HG02571 (cell line): ENCODE results near the gene NFX1.
A peak's percentile ranks its signal among the peaks of the same experiment; 100 is the strongest.

ENCODE experiments used
- ATAC-seq: cut with Tn5 transposase; IDR thresholded peaks from one replicate; pipeline ENCODE4 v1.9.1; 2021; ENCODE audit warnings: mild to moderate bottlenecking, moderate library complexity; ENCODE audit not compliant: unreplicated experiment

The NFX1 gene

DNA sequence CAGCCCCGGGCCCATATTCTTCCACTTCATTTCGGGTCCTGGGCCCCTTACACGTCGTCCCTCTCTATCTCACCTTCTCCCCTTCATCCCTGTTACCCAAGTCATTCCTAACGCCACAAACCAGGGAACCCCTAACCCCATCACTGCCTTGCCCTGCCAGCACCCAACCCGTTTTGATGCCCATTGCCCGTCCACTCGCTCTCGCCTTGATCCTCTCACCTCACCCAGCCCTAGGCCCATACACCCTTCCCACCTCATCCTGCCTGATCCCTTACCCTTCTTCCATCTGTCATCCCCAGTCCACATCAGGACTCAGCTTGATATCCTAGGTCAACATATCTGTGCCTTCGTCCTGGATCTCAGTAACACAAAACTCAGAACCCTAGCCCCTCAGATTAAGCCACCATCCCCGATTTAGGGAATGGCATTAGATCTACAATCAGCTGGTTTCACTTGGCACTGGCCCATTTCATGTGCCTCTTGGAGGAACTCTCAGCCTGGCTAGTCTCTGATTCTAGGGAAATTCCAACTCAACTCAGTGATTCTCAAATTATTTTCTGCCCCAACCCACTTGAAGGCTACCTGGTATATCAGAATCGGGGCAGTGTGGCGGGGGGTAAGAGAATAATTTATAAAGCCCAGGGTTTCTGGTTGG, 25.0 kb upstream of the NFX1 start:
- ATAC-seq: no peak

DNA sequence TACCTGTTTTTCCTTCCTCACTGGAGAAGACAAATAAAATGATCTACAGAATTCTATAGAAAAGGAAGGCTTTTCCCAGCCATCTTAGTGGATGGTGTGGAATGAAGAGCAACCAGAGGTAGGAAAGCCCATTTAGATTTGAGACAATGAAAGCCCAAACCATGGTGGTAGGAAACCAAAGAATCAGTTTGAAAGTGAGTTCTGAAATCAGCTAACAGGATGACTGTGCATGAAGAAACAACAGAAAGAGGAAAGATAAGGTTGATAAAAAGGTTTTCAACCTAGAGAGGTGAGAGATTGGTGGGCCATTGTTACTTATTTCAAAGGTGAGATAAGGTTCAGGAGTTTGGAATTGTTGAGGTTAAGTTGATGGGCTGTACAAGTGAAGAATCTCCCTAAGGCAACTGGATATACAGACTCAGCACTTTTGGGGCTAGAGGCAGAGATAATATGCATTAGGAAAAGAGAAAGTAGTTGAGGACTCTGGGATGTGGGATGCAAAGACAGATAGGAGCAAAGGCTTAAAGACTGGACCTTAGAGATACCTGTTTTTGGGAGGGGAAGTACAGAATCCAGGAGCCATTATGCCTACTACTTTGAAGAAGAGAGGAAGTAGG, 23.1 kb upstream of the NFX1 start:
- no peak for ATAC-seq

DNA sequence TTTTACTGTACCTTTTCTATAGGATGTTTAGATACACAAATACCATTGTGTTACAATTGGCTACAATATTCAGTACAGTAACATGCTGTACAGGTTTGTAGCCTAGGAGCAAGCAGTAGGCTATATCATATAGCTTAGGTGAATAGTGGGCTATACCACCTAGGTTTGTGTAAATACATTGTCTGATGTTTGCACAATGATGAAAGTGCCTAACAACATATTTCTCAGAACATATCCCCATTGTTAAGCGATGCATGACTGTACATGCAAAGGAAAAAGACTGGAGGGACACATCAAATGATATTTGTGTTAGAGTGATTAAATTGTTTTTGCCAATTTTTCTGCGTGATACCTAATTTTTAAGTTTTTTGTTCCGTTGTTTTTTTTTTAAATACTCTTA, 20.2 kb upstream of the NFX1 start:
- no peak for ATAC-seq

DNA sequence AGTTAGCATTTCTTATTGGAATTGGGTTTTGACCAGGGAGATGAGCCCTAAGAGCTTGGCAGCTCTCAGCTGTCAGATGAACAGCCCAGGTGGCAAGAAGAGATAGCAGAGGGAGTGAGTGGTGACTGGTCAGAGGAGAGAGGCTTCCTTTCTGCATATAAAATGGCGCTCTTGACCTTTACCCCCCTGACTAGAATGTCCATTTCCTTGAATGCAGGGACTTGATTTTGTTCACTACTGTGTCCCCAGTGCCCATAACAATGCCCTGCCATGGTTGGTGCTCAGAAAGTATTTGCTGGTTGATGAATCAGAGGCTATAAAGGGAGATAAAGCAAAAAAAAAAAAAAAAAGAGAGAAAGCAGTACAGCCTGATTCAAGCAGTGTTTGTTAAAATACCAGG, 18.3 kb upstream of the NFX1 start:
- no peak for ATAC-seq

DNA sequence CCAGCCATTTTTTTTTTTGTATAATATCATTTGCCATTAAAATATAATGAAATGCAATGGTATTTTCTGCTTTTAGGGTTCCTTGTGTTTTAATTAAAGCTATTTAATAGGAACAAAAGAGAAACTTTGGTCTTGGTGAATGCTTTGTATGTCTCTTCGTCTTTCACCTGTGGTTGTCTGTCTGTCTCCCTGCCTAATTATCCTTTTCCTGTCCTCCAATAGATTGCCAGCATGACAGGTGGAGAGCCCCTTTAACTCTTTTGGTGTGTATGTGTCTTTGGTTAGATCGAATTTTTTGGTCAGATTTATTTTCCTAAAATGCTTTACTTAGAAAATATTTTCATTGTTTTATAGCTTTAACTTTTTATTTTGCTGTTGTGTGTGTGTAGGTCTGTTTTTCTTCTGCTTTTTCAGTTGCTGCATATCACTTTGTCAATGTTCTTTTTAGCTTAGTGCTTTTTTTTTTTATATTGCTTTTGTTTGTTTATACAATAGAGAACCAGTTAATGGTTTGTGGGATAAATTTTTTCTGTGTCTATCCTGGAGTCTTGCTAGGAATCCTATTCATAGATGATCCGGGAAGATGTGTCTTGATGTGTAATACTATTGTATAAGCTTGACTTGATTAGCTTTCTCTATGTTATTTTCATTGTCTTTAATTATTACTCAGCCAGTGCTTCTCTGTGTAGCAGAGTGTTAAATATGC, 16.9 kb upstream of the NFX1 start:
- ATAC-seq: no peak

DNA sequence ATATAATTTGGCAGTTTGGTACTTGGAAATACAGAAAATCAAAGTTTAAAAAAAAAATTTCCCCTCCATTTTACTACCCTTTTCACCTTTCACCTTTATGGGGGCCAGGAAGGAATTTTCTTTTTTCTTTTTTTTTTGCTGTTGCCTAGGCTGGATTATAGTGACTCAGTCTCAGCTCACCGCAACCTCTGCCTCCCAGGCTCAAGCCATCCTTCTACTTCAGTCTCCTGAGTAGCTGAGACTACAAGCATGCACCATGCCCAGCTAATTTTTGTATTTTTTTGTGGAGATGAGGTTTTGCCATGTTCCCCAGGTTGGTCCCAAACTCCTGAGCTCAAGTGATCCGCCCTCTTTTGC, 16.4 kb upstream of the NFX1 start:
- no peak for ATAC-seq

DNA sequence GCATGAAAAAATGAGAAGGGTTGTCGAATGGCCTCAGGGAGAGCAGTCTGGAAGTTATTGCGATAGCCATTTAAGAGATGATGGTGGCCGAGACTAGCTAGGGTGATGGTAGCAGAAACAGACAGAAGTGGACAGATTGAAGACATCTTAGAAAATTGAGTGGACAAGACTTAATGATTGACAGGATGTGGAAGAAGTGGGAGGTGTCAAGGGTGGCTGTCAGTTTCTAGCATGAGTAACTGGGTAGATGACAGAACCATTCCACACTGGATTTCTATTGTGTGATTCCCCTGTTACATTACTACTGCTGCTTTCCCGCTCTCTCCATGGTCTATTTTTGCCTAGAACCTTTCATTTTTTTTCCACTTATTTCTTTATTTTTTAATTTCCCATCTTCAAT, 12.8 kb upstream of the NFX1 start:
- ATAC-seq: no peak

DNA sequence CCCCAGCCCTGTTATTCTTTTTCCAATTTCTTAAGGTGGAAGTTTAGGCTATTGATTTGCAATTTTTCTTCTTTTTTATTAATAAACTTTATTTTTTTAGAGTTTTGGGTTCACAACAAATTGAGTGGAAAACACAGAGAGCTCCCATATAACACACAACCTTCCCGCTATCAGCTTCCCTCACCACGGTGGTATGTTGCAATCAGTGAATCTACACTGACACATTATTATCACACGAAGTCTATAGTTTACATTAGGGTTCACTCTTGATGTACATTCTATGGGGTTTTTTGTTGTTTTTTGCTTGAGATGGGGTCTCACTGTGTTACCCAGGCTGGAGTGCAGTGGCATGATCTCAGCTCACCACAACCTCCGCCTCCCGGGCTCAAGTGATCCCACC, 4.8 kb upstream of the NFX1 start:
- ATAC-seq: no peak

DNA sequence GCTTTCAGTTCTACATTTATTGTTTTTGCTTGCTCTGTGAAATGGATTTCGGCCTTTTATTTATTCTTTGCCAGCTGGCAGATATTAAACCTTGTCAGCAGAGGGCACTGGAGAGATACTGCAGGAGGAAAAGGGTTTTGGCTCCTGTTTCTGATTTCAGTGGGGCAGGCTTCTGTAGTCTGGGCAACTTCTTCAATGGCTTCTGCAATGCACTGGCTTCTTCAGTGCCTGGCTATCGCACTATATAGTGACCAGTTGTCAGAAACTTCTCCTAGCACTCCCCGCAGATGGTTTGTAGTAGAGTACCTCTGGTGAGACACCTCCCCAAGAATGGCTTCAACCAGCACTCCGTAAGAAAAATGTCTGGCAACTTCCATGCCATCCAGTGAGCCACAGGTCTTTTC, 3.2 kb upstream of the NFX1 start:
- ATAC-seq: no peak

DNA sequence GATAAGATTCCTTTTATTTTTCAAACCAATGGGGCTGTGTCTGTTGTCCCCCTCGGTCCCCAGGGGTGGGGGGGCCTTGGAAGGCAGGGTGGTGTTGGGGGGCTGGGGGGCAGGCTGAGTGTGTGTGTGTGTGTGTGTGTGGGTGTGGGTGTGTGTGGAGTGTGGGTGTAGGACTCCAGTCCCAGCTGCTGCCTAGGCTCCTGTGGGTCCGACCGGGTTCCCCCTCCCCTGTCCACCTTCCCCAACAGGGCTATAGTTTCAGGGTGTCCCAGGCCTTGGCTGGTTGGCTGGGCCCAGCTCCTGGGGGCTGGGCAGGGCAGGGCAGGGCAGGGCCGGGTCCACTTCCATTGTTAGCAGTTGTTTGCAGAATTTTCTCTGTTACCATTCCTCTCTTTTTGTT, 2.1 kb upstream of the NFX1 start:
- no peak for ATAC-seq

DNA sequence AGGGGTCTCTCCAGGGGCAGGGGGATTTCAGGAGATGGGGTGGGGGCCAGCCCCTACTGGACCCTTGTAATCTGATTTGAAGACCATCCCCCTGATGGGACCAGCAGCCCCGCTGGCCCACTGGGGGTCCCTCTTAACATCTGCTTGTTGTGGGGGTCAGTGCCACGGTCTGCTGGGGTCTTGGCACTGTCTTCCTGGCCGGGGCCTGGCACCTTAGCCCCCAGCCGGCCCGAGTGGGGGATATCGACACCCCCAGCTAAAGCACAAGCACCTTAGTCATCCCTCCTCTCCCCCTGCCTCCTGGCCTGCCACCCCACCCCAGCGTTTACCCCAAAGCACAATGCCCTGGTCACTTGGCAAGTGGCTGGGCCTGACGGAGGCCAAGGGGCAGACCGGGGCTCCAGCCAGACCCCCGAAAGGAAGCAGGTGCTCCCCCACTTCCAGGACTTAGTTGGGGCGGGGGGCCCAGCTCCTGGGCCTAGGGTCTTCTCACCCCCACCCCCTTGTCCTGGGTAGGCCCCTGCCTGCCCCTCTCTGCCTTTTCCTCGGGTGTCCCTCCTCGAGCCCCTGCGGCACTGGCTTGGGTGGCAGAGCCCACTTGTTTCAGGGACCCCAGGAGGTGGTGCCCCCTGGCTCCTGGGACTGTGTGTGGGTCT, 1.4 kb upstream of the NFX1 start:
- no peak for ATAC-seq

DNA sequence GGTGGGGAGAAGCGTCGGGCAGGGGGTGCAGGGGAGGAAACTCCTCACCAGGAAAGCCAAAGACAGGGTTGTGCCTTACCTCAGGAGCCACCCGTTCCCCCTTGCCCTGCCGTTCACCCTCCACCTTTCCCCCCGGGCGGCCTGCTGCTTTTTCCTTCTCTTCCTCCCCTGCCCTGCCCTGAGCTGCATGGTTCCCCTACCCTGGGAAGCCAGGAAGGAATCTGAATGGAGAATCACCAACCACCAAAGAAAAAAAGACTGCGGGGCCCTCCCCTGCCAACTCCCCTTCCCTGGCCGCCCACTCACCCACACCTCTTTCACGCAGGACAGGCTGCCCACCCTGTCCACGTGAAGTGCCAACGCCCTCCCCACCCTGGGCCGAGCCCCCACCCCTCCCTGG, 820 bp upstream of the NFX1 start:
- no peak for ATAC-seq

DNA sequence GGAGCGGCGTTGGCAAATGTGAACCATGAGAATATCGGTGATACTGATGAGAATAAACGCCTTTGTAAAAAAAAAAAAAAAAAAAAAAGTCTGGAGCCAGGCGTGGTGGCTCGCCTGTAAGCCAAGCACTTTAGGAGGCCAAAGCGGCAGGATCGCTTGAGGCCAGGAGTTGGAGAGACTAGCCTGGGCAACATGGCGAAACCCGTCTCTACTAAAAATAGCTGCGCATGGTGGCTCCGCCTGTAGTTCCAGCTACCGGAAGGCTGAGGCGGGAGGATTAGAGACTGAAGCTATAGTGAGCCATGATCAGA, 425 bp upstream of the NFX1 start:
- peak; percentile 23 for ATAC-seq

DNA sequence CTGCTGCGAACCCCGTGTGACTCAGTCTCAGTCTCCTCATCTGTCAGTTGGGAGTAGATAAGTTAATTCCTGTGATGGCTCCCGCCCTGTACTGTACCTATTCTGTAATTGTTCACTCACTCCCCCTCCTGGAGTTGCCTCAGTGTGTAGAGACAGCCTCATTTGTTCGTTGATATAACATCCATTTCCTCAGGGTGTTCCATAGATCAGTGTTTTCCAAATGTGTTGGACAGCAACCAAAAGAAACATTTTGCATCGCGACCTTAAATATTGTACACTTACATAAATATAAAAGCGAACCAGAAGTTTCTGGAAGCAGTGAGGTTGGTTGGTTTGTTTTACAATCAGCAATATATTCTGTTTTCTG, 698 bp downstream of the NFX1 start:
- no peak for ATAC-seq

DNA sequence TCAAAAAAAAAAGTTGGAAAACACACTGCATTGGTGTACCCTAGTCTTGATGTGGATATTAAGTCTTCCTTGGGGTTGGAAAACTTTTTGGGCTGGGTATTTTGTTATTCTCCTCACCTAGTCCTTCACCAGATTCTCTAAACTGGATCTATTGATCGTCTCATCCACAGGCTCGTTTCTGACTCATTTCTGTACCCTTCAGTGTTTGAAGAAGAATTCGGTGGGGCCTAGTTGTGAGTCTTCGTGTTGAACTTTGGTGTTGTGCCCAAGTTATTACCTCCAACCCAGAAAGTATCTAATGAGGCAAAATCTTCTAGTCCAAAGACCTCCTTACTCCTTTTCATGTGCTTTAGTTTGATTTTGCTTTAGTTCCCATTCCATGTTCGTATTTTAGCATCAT, 1.6 kb downstream of the NFX1 start:
- no peak for ATAC-seq

DNA sequence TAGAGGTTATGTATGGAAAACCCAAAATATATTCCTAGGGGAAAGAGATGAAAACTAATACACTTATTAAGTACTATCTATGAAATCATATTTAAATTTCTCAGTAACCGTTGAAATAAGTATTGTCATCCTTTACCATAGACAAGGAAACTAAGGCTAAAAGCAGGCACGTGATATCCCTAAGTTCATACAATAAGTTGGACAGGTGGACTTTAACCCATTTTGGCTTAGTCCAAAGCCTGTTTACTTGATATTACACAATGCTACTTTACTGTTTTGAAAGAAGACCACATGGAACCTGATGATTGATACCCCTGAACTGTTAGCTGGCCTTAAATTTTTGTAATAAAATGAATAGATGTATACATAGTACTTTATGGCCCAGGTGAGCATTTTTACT, 3.5 kb downstream of the NFX1 start:
- ATAC-seq: no peak

DNA sequence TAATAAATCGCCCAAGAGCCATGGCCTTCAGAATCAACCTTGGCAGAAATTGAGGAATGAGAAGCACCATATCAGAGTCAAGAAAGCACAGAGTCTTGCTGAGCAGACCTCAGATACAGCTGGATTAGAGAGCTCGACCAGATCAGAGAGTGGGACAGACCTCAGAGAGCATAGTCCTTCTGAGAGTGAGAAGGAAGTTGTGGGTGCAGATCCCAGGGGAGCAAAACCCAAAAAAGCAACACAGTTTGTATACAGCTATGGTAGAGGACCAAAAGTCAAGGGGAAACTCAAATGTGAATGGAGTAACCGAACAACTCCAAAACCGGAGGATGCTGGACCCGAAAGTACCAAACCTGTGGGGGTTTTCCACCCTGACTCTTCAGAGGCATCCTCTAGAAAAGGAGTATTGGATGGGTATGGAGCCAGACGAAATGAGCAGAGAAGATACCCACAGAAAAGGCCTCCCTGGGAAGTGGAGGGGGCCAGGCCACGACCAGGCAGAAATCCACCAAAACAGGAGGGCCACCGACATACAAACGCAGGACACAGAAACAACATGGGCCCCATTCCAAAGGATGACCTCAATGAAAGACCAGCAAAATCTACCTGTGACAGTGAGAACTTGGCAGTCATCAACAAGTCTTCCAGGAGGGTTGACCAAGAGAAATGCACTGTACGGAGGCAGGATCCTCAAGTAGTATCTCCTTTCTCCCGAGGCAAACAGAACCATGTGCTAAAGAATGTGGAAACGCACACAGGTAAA, 4.5 kb downstream of the NFX1 start:
- ATAC-seq: no peak

DNA sequence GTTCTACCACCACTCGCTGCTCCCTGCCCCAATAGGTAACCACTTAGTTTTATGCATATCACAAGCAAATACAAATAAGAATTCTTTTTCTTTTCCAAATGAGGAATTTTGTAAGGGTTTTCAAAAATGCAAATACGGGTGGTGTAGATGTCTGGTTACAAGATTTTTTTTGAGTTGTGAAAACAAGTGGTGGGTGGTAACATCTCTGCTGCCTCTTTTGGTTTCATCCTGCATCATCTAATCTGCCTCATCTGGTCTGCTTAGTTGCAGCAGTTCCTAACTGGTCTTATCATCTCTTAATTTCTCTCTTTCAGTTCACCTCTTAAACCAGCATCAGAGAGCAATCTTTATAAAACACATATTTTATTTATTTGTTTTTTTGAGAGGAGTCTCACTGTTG, 5.3 kb downstream of the NFX1 start:
- ATAC-seq: peak; percentile 32

DNA sequence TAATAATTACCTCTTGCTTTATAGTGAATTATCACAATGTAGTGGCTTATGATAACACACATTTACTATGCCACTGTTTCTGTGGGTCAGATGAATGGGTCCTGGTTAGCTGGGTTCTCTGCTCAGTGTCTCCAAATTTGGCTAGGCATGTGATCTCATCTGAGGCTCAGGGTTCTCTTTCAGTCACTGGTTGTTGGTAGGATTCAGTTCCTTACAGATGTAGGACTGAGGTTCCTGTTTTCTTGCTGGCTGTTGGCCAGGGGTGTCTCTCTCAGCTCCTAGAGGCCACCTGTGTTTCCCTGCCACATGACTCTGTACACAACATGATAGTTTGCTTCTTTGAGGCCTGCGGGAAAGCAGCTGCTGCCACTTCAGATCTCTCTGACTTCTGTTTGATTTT, 7.1 kb downstream of the NFX1 start:
- ATAC-seq: peak; percentile 89

DNA sequence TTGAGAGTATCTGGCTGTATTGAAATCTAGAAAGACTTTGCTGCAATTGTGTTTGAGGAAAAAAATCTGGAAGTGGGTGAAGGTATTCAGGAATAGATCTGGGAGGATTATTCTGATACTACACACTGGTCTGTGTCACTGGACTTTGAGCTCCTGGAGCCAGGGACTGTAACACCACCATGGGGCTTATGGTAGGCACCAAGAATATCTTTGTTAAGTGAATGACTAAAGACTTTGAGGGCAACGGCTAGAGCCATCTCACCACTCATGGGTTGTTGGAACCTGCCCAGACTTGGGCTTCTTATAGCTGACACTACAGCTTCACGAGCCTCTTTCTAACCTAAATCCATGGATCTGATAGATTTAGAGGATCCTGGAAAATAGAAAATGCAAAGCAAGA, 10.2 kb downstream of the NFX1 start:
- ATAC-seq: no peak

DNA sequence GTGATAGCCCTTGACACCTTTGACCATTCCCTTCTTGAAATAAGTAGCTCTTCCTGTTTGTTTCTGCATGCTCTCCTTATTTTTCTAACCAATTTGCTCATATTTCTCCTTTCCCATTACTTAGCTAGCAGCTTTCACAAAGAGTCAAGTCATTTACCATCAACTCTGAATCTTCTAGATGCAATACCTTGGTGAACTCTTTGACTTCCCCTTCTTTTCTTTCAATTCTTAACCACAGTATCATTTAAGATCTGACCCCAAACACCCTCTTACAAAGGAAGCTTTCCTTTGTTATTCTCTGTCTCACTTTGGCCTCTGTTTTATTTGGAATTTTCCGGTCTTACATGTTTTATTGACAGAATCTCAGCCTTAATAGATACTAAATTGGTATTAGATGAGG, 14.0 kb downstream of the NFX1 start:
- ATAC-seq: no peak

DNA sequence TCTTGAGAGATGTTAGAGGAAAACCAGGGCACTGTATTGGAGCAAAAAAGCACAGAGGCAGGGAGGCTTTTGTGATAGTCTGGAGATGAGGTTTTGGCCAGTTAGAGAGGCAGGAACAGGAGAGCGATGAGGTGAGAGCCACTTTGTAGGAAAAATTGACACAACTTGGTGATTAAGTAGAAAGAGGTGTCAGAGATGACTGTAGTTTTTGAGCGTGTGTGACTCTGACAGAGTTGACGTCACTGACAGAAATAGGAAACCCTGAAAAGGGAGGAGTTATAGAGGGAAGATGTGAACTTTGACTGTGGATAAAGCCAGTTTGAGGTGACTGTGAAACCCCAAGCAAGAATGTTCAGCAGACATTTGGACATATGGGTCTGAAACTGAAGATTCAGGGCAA, 15.7 kb downstream of the NFX1 start:
- no peak for ATAC-seq
